H9 (cell line): Measurements from ENCODE around the gene AKR7A2. TPM values are rescaled to one million over a fixed set of nuclear protein-coding genes. Genes with fewer than 3 reads are reported as not detected.

Experiments
- DNase-seq: peaks from one replicate; pipeline ENCODE4 v3.0.0-alpha.2; 2017
- H2AFZ ChIP-seq: one replicate; pipeline ENCODE4 v1.6.1; 2013; ENCODE audit warnings: mild to moderate bottlenecking, low read length, control low read depth, moderate library complexity
- H2AK5ac ChIP-seq: 2 replicates; pipeline ENCODE4 v1.6.1; 2013; ENCODE audit warnings: low read length, control low read depth, mixed read lengths; ENCODE audit not compliant: insufficient read length
- H2BK120ac ChIP-seq: one replicate; pipeline ENCODE4 v1.6.1; 2013; ENCODE audit warnings: low read depth, mild to moderate bottlenecking, low read length, control low read depth, inconsistent platforms; ENCODE audit not compliant: poor library complexity, severe bottlenecking
- H2BK12ac ChIP-seq: 2 replicates; pipeline ENCODE4 v1.6.1; 2013; ENCODE audit warnings: low read length, control low read depth, mixed read lengths, low read depth; ENCODE audit not compliant: insufficient read length
- H2BK15ac ChIP-seq: 2 replicates; pipeline ENCODE4 v1.6.1; 2013; ENCODE audit warnings: low read depth, low read length, control low read depth
- H2BK20ac ChIP-seq: one replicate; pipeline ENCODE4 v1.6.1; 2013; ENCODE audit warnings: low read depth, mild to moderate bottlenecking, low read length, control low read depth, inconsistent platforms; ENCODE audit not compliant: poor library complexity, severe bottlenecking
- H2BK5ac ChIP-seq: 2 replicates; pipeline ENCODE4 v1.6.1; 2013; ENCODE audit warnings: low read length, control low read depth, mixed read lengths; ENCODE audit not compliant: insufficient read length
- H3K14ac ChIP-seq: 2 replicates; pipeline ENCODE4 v1.6.1; 2013; ENCODE audit warnings: low read length, control low read depth; ENCODE audit not compliant: insufficient read depth
- H3K18ac ChIP-seq: 2 replicates; pipeline ENCODE4 v1.6.1; 2013; ENCODE audit warnings: low read depth, mild to moderate bottlenecking, mixed read lengths, low read length, control low read depth; ENCODE audit not compliant: insufficient read length
- H3K23ac ChIP-seq: 2 replicates; pipeline ENCODE4 v1.6.1; 2013; ENCODE audit warnings: low read length, control low read depth, mixed read lengths, low read depth; ENCODE audit not compliant: insufficient read length
- H3K23me2 ChIP-seq: 2 replicates; pipeline ENCODE4 v1.6.1; 2013; ENCODE audit warnings: low read depth, mild to moderate bottlenecking, mixed read lengths, low read length, control low read depth; ENCODE audit not compliant: insufficient read length, poor library complexity, severe bottlenecking
- H3K27ac ChIP-seq: 2 replicates; pipeline ENCODE4 v1.5.1; 2013; ENCODE audit warnings: low read length, control low read depth, mixed read lengths, low read depth; ENCODE audit not compliant: insufficient read length
- H3K27me3 ChIP-seq: 2 replicates; pipeline ENCODE4 v1.6.1; 2013; ENCODE audit warnings: low read length, control low read depth, inconsistent platforms; ENCODE audit not compliant: insufficient read depth
- H3K4ac ChIP-seq: 2 replicates; pipeline ENCODE4 v1.6.1; 2013; ENCODE audit warnings: low read depth, mild to moderate bottlenecking, control low read depth, inconsistent platforms, low read length, moderate library complexity
- H3K4me1 ChIP-seq: 2 replicates; pipeline ENCODE4 v1.6.1; 2013; ENCODE audit warnings: low read length, control low read depth, inconsistent platforms; ENCODE audit not compliant: insufficient read depth
- H3K4me2 ChIP-seq: 2 replicates; pipeline ENCODE4 v1.6.1; 2013; ENCODE audit warnings: low read length, control low read depth, mixed read lengths; ENCODE audit not compliant: insufficient read length, insufficient read depth
- H3K56ac ChIP-seq: 2 replicates; pipeline ENCODE4 v1.6.1; 2013; ENCODE audit warnings: low read depth, mild to moderate bottlenecking, mixed read lengths, low read length, control low read depth; ENCODE audit not compliant: insufficient read length
- H3K79me1 ChIP-seq: 2 replicates; pipeline ENCODE4 v1.6.1; 2013; ENCODE audit warnings: low read depth, mild to moderate bottlenecking, moderate library complexity, low read length, control low read depth, inconsistent platforms; ENCODE audit not compliant: insufficient read depth, poor library complexity, severe bottlenecking
- H3K79me2 ChIP-seq: 2 replicates; pipeline ENCODE4 v1.6.1; 2013; ENCODE audit warnings: low read length, control low read depth, inconsistent platforms; ENCODE audit not compliant: insufficient read depth
- H3K9ac ChIP-seq: 2 replicates; pipeline ENCODE4 v1.6.1; 2013; ENCODE audit warnings: low read length, control low read depth, mixed read lengths; ENCODE audit not compliant: insufficient read length; ENCODE audit errors: extremely low read depth
- H3K9me3 ChIP-seq: one replicate; pipeline ENCODE4 v1.6.1; 2013; ENCODE audit warnings: low read depth, low read length, inconsistent platforms; ENCODE audit not compliant: control insufficient read depth
- H3T11ph ChIP-seq: one replicate; pipeline ENCODE4 v1.6.1; 2013; ENCODE audit warnings: mild to moderate bottlenecking, low read length, control low read depth, inconsistent platforms
- H4K20me1 ChIP-seq: one replicate; pipeline ENCODE4 v1.6.1; 2013; ENCODE audit not compliant: control insufficient read depth, insufficient read length, insufficient read depth
- H4K5ac ChIP-seq: 2 replicates; pipeline ENCODE4 v1.6.1; 2013; ENCODE audit warnings: low read depth, mild to moderate bottlenecking, mixed read lengths, low read length, control low read depth; ENCODE audit not compliant: insufficient read length
- H4K8ac ChIP-seq: replicated peaks from 2 replicates; pipeline ENCODE4 v1.6.1; 2013; ENCODE audit warnings: low read length, control low read depth, mixed read lengths, low read depth; ENCODE audit not compliant: insufficient read length
- H4K91ac ChIP-seq: 2 replicates; pipeline ENCODE4 v1.6.1; 2013; ENCODE audit warnings: low read depth, mild to moderate bottlenecking, moderate library complexity, mixed read lengths, low read length, control low read depth; ENCODE audit not compliant: insufficient read length
- H3K27ac Mint-ChIP-seq, 3 experiments: 2 replicates in 2 of 3; 3 replicates in 1 of 3; pipeline ENCODE4 v1.8.0; 2020 to 2021; ENCODE audit warnings: mixed read lengths in 3 of 3, mild to moderate bottlenecking in 1 of 3, moderate library complexity in 1 of 3
- H3K27me3 Mint-ChIP-seq: 2 replicates; pipeline ENCODE4 v1.8.0; 2021; ENCODE audit warnings: low read depth, mild to moderate bottlenecking, moderate library complexity, mixed read lengths
- H3K36me3 Mint-ChIP-seq, 3 experiments: 2 replicates in 2 of 3; 3 replicates in 1 of 3; pipeline ENCODE4 v1.8.0; 2020 to 2021; ENCODE audit warnings: low read depth in 3 of 3, mixed read lengths in 3 of 3; ENCODE audit not compliant: insufficient read depth in 1 of 3
- H3K4me1 Mint-ChIP-seq, 2 experiments: 2 replicates each; pipeline ENCODE4 v1.8.0; 2020; ENCODE audit warnings: mixed read lengths in 2 of 2
- H3K4me3 Mint-ChIP-seq, 2 experiments: 2 replicates in 1 of 2; 3 replicates in 1 of 2; pipeline ENCODE4 v1.8.0; 2020 to 2021; ENCODE audit warnings: mild to moderate bottlenecking in 2 of 2, mixed read lengths in 2 of 2, moderate library complexity in 1 of 2
- H3K9me3 Mint-ChIP-seq, 2 experiments: 2 replicates in 1 of 2; 3 replicates in 1 of 2; pipeline ENCODE4 v1.8.0; 2020; ENCODE audit warnings: mild to moderate bottlenecking in 2 of 2, mixed read lengths in 2 of 2, moderate library complexity in 1 of 2
- WGBS: extraction: QIAGEN DNeasy Blood & Tissue Kit; methylation state at CpG from one replicate; pipeline ENCODE4 v1.1.7; 2013; ENCODE audit warnings: missing lambda C conversion rate, low lambda C conversion rate, mixed read lengths; ENCODE audit not compliant: insufficient read length; ENCODE audit errors: extremely low coverage; 5-methylcytosine and 5-hydroxymethylcytosine counted together
- total RNA-seq: library from RNA; stranded (reverse); gene quantifications from 2 replicates; pipeline ENCODE4 v1.2.1, GENCODE V29; 2021
- TF ChIP-seq, protein P1 (sequence below): fragments of 200-600 bp; sonication (generic); conservative IDR thresholded peaks from 3 replicates; pipeline ENCODE4 v1.8.0; 2021; ENCODE audit warnings: antibody characterized with exemption, mild to moderate bottlenecking

AKR7A2 gene
- total RNA-seq, 1 experiment from 2014 or later: 50.3 TPM

DNA sequence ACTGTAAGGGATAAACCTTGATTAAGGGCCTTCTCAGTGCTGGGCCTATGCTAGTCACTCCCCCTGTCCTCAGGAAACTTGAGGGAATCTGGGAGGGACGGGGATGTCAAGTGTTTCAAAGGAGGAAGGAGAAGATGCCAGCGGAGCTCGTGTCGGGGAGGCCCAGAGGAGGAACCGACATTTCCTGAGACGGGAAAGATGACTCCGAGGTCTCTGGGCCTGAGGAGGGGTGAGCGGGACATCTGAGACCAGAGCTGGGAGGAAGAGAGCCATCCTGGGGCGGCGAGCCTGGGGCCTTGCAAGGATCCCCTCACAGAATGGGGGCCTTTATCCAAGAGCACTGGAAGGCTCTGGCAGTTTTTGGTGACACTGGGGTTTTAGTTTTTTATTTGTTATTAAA lies 10.5 kb upstream of the AKR7A2 start:
- Histone ChIP-seq H4K5ac (no peak overlapping the region), H3K14ac (no peak overlapping the region), H2BK120ac (no peak overlapping the region), H4K91ac (no peak overlapping the region), H3K79me2 (no peaks in the 10 kb centered on the region), H2BK20ac (no peak overlapping the region), H3K4me2 (no peak overlapping the region), H3K23me2 (no peaks in the 10 kb centered on the region), H2BK5ac (no peak overlapping the region), H3T11ph (no peak overlapping the region), H2AFZ (no peak overlapping the region), H2AK5ac (no peak overlapping the region), H4K20me1 (no peaks in the 10 kb centered on the region), H3K27ac (no peak overlapping the region), H3K4ac (no peak overlapping the region), H2BK12ac (no peak overlapping the region), H4K8ac (no peak overlapping the region), H3K9me3 (no peaks in the 10 kb centered on the region), H3K56ac (no peak overlapping the region), H3K18ac (no peak overlapping the region), H3K9ac (no peak overlapping the region), H3K79me1 (no peaks in the 10 kb centered on the region), H2BK15ac (no peak overlapping the region), H3K23ac (no peak overlapping the region), H3K27me3 (no peaks in the 10 kb centered on the region), H3K4me1 (no peaks in the 10 kb centered on the region)
- no peak for DNase-seq
- no peaks in the 10 kb centered on the region for H3K4me1 Mint-ChIP-seq
- no peak overlapping the region for H3K4me3 Mint-ChIP-seq
- H3K9me3 Mint-ChIP-seq: no peaks in the 10 kb centered on the region
- H3K27ac Mint-ChIP-seq: peak overlapping the region in 2 of 3 experiments; percentile 7 to 83; a peak in 3 of 7 replicates
- peaks cover 9 to 46% (median 42%) of the 10 kb centered on the region in 3 experiments; a peak in 6 of 7 replicates for H3K36me3 Mint-ChIP-seq
- no CpG with 5 or more reads among the region's 10 CpGs for WGBS
- TF ChIP-seq, protein P1, sequence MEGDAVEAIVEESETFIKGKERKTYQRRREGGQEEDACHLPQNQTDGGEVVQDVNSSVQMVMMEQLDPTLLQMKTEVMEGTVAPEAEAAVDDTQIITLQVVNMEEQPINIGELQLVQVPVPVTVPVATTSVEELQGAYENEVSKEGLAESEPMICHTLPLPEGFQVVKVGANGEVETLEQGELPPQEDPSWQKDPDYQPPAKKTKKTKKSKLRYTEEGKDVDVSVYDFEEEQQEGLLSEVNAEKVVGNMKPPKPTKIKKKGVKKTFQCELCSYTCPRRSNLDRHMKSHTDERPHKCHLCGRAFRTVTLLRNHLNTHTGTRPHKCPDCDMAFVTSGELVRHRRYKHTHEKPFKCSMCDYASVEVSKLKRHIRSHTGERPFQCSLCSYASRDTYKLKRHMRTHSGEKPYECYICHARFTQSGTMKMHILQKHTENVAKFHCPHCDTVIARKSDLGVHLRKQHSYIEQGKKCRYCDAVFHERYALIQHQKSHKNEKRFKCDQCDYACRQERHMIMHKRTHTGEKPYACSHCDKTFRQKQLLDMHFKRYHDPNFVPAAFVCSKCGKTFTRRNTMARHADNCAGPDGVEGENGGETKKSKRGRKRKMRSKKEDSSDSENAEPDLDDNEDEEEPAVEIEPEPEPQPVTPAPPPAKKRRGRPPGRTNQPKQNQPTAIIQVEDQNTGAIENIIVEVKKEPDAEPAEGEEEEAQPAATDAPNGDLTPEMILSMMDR: no peak
- no peaks in the 10 kb centered on the region; the same call in 1 of the 2 replicates for H3K27me3 Mint-ChIP-seq
